M059J (cell line): ENCODE results near the gene PRKAB1. TPM values are rescaled to one million over a fixed set of nuclear protein-coding genes. Genes with fewer than 3 reads are reported as not detected.
A peak's percentile ranks its signal among the peaks of the same experiment; 100 is the strongest.

Source experiments
- DNase-seq: peaks from one replicate; pipeline ENCODE4 v3.0.0-alpha.2; 2012; ENCODE audit warnings: low read depth
- total RNA-seq: library from RNA; depleted of rRNA; stranded (reverse); fragments of >200 nt; shearing (Covaris generic); gene quantifications from 2 replicates; pipeline ENCODE4 v1.2.3, GENCODE V29; 2014

The PRKAB1 gene
- total RNA-seq, 1 experiment from 2014 or later, result 20.1 TPM

DNA sequence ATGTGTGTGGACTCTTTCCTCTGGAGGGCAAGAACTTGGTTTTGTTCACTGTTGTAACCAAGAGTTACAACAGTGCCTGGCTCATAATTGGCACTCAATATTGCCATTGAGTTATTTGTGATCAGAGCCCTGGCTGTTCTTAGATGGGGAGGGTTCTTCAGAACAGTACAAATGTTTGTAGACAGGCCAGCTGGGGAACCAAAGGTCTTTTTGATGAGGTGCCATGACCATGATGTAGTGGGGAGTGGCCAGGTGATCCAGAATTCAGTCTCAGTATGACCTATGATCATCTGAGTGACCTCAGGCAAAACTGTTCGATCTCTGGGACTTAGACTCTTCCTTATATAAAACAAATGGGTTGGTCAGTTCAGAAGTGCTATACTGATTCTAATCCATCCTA lies 3.3 kb upstream of the PRKAB1 start:
- DNase-seq, result no peak

DNA sequence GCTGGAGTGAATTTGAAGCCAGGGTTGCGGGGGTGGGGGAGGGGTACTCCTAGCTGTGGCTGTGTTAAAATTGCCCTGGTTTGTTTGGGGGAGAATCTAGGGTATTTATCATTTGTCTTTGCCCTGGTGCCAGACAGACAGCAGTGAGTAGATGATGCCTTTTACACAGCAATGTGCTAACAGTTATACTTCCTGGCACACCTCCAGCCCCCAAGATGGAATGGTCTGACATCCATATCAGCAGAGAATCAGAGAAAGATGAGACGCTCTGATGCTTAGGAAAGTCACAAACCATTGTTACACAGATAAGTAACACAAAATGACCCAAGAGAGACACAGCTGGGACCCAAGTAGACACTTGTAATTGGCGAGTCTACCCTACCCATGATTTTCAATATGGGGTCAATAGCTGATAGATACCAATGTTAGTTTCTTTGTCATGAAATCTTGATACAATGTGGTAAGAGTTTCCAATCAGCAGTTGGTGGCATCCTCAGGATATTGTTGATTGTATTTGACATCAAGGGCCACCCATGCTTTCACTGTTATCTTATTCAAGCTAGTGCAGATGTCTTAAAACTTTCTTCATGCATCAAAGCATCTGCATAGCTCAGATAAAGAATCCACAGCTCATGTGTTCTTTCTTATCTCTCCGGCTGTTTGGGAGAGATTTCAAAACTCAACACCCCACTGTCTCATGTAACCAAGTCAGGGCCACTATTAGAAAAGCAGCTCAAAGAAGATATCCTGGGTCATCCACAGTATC lies 2.6 kb upstream of the PRKAB1 start:
- no peak for DNase-seq

DNA sequence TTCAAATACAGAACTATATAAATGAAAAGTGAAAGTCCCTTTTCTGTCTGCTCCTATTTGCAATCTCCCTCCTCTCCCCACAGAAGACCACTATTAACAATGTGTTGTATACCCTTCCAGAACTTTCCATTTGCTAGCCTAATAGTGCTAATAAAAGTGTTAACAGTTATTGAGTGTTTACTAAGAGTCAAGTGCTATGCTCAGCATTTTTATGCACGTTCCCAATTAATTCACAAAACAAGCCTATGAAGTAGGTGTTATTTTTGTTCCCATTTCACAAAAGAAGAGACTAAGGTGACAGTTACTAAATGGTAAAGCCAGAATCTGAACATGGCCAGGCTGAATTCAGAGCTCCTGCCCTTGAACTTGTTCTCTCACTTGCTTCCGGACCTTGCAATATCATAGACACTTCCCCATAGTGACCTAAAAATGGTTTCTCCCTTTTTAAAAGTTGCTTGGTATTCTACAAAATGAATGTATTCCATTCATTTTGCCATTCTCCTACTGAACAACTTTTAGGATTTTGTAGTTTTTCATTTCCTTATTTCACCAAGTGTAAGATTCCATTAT lies 1.6 kb upstream of the PRKAB1 start:
- DNase-seq, result no peak

DNA sequence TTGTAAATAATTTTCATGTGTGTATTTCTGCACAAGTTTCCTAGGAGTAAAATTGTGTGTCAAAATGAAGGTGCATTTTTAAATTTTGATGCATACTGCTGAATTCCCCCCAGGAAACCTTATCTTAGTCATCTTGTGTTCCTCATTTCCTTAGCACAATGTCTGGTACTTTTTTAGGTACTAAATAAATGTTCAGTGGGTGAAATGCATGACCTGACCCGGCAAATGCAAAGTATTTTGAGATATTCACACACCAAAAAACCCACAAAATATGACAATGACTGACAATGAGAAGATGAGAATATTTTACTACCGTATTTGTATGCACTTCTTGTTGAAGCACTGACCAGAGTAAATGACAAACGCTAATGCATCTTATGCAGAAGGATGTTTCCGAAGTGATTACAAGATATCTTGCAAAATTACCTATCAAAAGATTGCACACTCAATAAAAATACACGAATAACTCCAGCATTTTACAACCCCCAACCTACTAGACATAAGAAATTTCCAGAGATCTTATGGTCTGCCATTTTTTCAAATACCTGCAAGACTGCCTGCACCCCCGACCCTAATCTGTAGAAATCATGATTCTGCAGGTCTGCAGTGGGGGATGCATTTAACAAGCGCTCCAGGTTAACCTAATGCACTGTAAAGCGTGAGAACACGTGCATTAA lies 895 bp upstream of the PRKAB1 start:
- DNase-seq, result no peak

DNA sequence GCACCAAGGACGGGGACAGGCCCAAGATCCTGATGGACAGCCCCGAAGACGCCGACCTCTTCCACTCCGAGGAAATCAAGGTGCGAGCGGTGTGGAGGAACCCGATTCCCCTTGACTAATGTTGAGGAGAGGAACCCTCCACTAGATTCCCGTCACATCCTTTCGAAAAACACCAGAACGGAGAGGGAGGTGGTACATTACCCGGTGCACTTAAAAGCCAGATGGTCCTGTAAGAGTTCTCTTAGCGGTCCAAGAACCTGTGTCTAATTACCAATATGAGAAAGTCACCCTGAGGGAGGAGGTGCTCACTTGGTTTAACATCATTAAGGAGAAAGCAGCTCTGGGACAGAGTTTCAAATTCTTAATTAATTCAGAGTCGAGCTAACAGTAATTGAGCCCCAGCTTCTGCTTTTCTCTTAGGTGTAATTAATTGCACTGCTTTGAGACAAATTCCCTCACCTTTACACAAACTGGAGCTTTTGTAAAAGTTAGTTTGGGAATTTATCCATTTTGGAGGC lies 450 bp downstream of the PRKAB1 start:
- DNase-seq, result no peak

DNA sequence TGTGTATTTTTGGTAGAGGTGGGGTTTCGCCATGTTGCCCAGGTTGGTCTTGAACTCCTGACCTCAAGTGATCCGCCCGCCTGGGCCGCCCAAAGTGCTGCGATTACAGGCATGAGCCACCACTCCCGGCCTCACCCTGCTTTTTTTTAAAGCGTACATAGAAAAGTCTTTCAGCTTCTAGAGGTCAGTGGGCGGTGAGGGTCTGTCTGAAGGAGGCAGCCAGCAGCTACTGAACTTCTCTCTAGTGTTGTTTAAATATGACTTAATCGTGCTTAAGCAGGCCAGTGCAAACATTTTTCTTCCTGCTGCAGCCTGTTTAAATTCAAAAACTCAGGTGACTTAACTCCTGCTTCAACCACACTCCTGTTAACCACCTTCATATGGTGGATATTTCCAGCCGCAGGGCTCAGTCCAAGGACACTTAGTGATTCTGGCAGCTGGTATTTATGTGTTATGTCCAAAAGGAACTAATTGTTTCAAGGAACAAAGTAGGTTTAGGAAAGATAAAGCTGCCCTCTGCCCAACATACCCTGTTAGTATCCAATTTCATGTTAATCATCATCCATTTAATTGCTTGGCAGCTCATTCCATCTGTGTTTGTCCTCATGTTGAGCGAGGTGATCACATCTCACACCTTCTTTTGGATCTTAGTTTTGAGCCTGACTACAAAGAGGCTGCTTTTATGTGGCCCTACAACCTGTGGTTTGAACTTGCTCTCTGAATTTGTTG lies 2.0 kb downstream of the PRKAB1 start:
- no peak for DNase-seq

DNA sequence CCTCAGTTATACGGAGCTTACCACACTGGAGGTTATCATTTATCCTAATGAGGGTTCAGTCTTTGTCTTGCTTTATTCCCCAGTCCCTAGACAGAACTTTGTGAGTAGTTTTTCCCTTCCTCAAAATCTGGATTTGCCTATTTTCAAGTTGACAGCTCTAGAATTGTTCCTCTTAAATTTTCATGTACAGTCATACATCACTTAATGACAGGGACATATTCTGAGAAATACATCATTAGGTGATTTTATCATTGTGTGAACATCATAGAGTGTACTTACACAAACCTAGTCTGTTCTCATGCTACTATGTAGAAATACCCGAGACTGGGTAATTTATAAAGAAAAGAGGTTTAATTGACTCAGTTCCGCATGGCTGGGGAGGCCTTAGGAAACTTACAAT lies 3.1 kb downstream of the PRKAB1 start:
- DNase-seq, result no peak

DNA sequence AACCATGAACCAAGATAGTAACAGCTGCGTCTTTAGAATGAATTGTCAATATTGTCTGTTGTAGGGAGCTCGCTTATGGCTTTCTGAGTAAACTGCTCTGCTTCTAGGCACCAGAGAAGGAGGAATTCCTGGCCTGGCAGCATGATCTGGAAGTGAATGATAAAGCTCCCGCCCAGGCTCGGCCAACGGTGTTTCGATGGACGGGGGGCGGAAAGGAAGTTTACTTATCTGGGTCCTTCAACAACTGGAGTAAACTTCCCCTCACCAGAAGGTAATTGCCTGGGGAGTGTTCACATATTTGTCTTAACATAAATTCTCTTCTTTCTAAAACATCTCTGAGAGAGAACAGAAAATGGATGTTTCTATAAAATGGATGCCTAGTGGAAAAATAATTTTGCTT lies 4.3 kb downstream of the PRKAB1 start:
- no peak for DNase-seq

DNA sequence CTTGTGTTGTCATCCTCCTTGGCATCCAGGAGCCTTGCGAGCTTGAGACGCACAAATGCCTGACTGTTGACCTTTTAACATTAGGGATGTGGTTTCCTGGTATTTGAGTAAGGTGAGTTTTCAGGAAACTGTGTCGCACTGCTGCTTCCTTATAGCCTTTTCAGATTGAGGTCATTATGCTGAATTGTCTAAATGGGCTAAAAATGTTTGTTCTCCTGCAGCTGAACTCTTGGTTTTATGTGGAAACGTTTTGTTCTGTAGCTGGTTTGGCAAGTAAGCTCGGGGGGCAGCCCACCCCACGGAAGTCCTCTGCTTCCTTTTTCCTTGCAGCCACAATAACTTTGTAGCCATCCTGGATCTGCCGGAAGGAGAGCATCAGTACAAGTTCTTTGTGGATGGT lies 5.7 kb downstream of the PRKAB1 start:
- DNase-seq, result no peak

DNA sequence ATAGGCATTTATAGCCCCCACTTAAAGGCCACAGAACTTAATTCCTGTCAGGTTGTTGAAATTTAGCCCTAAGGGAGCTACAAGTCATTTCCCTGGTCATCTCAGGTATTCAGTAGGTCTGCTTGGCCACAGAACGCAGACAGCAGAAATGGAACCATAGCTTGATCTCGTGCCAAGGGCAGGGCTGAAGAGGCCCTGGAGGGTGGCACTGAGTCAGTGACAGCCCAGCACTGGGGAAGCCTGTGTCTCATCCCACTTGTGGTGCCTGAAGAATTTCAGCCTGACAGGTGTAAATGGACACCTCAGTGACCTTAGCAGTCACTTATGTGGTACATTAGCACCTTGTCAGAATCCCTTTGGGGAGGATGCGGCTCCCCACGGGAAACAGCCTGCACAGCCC lies 6.6 kb downstream of the PRKAB1 start:
- DNase-seq, result no peak

DNA sequence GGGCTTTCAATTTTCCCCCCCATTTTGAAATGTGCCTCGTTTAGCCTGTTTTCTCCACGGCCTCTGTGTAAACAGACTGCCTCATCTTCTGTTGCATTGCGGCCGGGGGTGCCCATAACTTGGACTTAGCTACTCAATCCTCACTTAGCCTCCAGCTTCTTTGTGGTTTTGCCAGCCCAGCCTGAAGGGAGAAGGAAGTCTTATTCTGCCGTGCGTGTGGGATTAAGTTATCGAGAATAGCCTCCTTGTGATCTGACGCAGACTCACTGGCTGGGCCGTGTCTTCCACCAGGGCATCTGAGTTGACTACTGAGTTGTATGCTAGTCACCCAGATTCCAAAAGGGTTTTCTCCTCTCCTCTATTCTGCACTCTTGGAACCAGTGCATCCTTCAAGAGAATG lies 8.1 kb downstream of the PRKAB1 start:
- DNase-seq, result no peak

DNA sequence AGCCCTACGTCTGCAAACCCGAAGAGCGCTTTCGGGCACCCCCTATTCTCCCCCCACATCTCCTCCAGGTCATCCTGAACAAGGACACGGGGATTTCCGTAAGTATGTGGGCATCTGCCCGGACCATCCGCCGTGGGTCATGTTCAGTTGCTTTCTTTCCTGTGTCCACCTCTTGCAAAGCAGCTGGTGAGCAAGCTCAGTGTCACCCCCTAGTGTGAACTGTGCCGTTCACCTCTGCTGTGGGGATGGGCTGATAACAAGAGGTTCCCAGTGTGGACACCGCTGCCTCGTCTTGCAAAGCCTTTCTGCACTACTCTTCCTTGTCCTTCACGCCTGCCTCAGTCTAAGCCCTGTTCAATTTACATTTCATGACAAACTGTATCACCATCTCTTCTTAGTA lies 8.6 kb downstream of the PRKAB1 start:
- DNase-seq, result no peak

DNA sequence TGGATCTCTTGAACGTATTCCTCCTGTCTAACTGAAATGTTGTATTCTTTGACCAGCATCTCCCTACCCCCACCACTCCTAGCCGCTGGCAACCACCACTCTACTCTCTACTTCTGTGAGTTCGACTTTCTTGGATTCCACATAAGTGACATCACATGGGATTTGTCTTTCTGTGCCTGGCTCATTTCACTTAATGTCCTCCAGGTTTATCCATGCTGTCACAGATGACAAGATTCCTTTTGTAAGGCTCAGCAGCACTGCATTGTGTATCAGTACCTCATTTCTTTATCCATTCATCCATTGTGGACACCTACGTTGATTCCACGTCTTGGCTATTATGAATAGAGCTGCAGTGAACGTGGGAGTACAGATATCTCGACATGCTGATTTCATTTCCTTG lies 10.5 kb downstream of the PRKAB1 start:
- no peak for DNase-seq

DNA sequence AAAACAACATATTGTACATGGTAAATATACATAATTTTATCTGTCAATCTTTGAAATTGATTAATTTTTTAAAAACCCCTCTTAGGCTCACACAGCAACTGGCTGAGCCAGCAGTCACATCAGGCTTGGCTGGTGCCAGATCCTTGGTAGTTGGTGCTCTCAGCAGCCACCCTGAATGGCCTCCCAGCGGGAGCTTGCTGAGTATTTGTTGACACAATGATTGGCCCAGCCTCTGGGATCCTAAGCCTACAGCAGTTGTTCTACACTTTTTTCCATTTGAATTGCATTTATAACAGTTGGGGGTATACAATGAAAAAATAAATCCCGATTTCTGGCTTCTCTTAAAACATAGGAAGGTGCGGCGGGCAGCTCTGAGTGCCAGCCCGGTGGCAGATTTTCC lies 11.1 kb downstream of the PRKAB1 start:
- DNase-seq, result no peak

DNA sequence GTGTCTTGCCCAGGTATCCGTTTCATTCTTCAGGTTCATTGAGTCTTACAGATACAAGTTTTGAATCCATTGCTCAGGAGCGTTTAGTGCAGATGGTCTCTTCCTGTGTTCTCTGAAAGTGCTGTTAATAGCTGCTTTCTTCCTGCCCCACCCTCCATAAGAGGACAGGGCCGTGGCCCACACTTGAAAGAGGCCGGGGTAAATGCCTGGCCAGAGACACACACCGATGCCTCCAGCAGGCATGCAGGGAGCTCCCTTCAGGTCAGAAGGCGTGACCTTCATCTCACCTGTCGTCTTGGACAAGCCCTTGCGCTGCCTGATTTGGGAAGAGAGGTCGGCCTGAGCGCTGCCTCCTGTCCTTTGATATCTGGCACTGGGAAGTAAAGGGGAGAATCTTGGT lies 11.6 kb downstream of the PRKAB1 start:
- DNase-seq, result no peak

DNA sequence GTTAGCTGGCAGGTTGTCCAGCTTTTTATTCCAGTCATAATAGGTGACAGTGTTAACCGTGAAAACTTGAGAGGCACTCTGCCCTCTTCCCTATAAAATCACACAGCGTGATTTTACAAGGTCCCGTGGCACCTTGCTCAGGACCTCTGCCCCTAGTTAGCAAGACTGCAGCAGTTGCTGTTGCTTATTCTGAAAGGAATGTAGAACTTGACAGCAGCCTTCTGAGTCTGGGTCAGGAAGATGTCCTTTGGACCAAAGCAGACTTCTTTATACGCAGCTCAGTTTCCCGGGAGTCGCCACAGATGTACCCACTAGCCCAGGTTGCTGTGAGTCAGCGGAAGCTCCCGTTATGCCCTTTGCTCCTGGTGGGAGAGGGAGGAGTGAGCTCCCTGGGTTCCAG lies 13.2 kb downstream of the PRKAB1 start:
- no peak for DNase-seq

DNA sequence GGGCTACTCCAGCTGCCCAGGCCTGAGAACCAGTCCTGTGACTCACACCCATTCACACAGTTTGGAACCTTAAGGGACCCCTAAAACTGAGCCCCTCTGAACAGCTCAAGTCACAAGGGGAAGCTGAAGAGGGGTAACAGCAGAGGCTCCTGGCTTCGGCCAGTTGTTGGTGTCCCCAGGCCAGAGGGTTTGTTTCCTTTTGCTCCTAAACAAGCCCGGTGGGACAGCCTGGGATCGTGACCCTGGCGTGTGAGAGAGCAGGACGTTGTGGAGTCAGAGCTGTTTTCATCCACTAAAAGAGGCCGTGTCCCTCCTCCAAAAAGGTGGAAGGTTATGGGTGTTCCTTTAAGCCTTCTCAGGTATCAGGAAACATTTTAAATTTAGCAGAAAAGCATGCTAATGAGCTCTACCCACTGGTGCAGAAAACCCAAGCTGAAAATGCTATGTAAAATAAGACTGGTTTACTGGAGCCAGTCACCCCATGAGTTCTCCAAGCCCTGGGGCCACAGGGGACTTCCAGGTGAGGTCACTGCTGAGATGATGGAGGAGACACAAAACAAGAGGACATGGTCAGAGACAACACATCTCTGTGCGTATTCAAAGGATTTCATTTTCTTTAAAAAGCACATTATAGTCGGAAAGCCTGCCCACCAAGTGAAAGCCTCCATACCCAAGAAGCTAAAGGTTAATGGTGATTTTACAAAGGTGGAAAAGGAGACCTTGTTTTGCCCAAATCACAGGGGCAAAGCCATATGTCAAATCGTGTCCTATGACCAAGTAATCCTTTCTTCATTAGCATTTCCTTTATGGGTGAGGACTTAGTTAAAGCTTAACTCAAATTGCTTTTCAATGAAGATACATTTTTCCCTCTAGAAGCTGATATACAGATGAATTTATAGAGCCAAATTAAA lies 14.1 kb downstream of the PRKAB1 start:
- DNase-seq, result no peak

DNA sequence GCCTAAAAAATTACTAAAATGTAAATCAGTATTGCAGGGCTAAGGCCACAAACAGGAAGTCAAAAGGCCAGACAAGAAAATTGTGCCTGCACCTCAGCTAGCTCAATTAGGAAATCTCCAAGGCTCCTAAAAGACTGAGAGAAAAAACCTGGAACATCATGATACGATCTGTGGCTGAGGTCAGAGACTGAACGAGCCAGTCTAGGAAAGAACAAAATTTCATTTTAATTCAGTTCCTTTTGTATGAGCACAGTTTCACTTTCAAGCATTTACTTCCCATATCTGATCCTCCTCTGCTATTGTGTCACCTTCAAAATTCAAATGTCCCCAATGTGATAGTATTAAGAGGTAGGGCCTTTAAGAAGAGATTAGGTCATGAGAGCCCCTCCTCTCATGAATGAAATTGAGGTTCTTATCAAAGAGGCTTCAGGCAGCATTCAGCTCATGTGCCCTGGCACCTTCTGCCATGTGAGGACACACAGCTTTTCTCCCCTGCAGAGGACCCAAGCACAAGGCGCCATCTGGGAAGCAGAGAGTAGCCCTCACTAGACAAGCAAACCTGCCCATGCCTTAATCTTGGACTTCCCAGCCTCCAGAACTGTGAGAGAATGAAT lies 14.8 kb downstream of the PRKAB1 start:
- no peak for DNase-seq

DNA sequence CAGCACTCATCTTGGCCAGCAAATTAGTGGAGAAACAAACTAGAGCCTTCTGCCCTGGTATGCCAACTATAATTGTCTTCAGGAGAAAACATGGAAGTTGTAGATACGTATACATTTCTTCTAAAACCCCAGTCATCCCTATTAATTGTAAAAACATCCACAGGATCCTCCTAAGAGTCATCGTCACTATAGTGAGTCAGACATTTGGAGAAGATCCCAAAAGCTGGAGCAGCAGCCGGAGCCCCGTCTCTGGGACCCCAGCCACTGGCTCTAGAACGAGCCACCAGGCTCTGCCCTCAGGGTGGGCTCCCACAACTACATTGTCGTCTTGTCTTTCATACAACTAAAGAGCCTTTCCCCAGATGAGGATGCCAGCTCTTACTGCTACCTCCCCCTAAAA lies 15.5 kb downstream of the PRKAB1 start:
- DNase-seq, result peak; percentile 62

DNA sequence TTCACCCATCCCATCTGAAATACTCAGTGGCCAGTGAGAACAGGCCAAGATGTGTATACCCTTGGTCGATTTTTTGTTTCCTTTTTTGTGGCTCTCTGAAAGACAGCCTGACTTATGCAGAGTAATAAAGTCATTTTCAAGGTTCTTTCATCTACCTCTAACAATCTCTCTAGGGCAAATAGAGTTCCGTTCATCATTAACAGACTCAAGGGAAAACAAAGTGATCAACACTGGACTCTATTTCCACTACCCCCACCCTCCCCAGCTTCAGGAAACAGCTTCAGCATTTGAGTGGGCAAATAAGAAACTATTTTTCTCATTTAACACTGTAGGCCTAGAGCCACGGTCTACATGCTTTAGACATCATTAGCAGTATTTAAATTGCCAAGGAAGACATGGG lies 15.9 kb downstream of the PRKAB1 start:
- DNase-seq, result no peak
